Activated CD4-positive, alpha-beta T cell treated with anti-CD3 and anti-CD28 coated beads, Interleukin-2, amount 50 U/mL, for 1 hour (primary cell): ENCODE results near the gene EIF5A.
"Not testable (repeated sequence)": the region's sequence is repeated elsewhere in the genome, so short reads cannot be mapped to it uniquely, and the experiment has no call there.

ENCODE experiments used
- DNase-seq: peaks from one replicate; pipeline ENCODE4 v3.0.0-alpha.2; 2020

The EIF5A gene

DNA sequence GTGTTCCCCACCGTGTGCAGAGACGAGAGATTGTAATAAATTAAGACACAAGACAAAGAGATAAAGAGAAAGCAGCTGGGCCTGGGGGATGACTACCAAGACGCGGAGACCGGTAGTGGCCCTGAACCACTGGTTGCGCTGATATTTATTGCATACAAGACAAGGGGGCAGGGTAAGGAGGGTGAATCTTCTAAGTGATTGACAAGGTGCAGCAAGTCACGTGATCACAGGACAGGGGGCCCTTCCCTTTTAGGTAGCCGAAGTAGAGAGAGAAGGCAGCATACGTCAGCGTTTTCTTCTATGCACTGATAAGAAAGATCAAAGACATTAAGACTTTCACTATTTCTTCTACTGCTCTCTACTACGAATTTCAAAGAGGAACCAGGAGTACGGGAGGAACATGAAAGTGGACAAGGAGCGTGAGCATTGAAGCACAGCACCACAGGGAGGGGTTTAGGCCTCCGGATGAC lies 25.2 kb downstream of the EIF5A start:
- DNase-seq, result not testable (repeated sequence)

DNA sequence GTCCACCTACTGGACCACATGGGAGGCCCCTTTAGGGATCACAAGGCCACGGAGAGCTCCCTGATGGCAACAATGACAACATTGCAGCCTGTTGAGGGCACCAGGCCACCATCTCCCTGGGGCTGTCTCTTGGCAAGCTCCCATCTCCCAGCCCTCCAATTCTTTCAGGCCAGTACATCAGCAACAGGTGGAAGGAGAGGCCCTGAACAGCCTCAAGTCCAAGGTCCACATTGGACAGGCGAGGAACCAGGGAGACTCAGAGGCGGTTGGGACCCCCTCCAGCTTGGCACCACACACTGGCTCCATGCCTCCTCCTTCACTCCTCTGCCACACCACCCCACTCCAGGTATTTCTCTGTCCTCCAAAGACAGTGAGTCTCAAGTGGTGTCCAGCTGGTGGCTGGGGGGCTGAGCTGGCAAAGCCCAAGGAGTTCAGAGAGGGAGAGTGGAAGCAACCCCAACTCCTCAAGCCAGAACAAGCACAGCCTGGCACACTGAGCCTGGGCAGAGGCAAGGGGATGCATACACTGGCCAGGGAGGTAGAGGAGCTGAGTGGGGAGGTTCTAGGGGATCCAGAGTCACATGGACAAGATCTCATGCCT lies 27.6 kb downstream of the EIF5A start:
- no peak for DNase-seq

DNA sequence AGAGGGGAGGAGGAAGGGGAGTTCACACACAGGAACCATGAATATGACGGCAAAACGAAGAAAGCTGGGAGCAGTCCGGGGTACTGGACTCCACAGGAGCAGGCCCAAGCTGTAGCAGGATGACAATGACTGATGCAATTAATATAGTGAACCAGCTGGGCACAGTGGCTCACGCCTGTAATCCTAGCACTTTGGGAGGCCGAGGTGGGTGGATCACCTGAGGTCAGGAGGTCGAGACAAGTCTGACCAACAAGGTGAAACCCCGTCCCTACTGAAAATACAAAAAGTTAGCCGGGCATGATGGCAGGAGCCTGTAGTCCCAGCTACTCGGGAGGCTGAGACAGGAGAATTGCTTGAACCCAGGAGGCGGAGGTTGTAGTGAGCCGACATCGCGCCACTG lies 28.3 kb downstream of the EIF5A start:
- not testable (repeated sequence) for DNase-seq

DNA sequence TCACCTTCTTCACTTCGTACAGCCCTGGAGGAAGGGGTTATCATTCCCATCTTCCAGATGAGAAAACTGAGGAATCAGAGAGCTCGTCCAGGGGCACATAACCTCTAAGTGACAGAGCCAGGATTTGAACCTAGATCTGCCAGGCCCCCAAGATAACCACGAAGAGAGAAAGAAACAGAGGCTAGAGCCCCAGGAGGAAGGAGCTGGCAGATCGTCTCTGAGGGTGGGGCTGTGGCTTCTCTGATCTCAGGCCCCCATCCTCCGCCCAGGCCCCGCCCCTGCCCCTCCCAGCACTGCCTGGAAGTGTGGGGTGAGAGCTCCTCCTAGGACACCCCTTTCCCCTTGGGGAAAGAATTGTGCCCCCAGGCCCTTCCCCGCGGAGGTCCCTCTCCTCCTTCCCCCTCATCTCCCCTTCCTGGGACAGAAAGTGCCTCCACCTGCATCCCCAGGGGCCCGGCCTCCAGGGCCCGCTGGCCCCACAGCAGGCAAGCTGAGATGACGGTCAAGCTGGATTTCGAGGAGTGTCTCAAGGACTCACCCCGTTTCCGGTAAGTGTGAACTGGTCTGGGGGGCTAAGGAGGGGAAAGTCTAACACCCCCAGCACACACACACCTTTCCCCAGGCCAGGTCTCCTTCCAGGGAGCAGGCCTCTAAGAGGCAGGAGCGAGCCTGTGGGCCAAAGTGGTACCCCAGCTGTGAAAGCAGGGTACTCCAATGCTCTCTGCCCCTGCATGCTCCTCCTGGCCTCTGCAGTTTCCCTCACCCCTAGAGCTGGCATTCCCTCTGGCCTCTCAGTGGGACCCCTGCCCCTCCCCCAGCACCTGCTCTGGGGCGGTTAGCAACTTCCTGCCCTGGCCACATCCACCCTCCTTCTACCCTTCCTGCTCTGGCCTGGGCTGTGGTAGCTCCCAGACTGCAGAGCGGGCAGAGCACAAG lies 29.1 kb downstream of the EIF5A start, which contains the start of gene ACAP1:
ACAP1 (plus strand) TSS at position 290 of the 936 bp plus-strand sequence; CDS start at position 496, 206 bp downstream.
- peak; percentile 86 for DNase-seq

- not testable (repeated sequence) for DNase-seq
Observed at GRCh38 chr17:7337600-7337999, 30.2 kb downstream of the EIF5A start.

- DNase-seq, result no peak
Observed at GRCh38 chr17:7340179-7340578, 32.8 kb downstream of the EIF5A start.

- no peak for DNase-seq
Observed at GRCh38 chr17:7341842-7342241, 34.4 kb downstream of the EIF5A start.

- DNase-seq, result no peak
Observed at GRCh38 chr17:7343250-7343649, 35.8 kb downstream of the EIF5A start.

DNA sequence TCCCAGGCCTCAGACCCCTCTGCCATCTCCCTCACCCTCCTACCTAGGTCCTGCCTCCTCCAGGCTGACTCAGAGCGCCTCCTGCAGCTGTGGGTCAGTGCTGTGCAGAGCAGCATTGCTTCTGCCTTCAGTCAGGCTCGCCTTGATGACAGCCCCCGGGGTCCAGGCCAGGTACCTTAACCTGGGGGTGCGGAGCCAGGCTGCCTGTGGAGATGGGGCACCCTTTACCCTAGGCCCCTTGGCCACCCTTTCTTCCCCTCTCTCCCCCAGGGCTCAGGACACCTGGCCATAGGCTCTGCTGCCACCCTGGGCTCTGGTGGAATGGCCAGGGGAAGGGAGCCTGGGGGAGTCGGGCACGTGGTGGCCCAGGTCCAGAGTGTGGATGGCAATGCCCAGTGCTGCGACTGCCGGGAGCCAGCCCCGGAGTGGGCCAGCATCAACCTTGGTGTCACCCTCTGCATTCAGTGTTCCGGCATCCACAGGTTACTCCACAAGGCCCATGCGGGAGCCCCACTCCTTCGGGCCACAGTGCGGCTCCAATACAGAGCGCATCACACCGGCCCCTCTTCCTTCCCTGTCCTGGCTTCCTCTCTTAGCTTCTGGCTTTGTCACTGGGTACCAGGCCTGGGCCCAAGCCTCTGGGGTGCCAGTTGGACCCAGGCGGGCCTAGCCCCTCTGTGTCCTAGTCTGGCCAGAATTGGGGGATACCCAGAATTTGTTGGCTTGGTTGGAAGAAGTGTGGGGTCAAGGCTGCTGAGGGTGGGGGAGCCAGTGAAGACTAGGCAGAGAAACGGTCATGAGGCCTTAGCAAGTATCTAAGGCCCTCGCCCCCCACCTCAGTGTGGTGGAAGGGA lies 39.6 kb downstream of the EIF5A start:
- DNase-seq, result no peak

- DNase-seq, result no peak
Observed at GRCh38 chr17:7347630-7348477, 40.4 kb downstream of the EIF5A start.

DNA sequence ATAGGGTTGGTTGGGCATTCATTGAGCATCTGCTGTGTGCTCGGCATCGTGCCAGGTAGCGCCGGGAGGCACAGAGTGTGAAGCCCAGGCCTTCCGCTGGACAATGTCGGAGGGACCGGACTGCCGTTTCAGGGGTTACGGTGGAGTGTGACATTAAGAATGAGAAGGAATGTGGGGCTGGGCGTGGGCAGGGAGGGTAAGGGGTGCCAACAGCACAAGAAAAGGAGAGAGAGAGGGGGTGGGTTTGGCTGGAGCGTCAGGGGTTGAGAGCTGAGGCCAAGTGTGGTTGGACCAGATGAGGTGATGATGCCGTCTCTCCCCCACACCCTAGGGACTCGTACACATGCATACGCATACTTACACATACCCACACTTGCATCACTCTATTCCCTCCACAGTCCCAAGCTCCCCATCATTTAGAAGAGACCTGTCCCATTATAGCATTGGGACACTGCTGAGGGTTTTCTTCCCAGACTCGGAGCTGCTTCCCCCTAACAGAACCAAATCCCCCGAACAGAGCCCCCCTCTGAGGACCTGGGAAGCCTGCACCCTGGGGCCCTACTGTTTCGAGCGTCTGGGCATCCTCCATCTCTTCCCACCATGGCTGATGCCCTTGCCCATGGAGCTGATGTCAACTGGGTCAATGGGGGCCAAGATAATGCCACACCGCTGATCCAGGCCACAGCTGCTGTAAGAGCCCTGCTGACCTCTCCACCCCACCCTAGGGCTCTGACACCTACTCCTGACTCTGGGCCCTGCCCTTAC lies 41.2 kb downstream of the EIF5A start:
- no peak for DNase-seq

GRCh38 chr17:7351665-7352502 lies 44.5 kb downstream of the EIF5A start, which contains the start of gene KCTD11:
Gene KCTD11, plus strand, starts transcription at chr17:7352162.
- peak; percentile 68 for DNase-seq

GRCh38 chr17:7352503-7352889 lies 45.1 kb downstream of the EIF5A start:
- DNase-seq, result no peak

DNA sequence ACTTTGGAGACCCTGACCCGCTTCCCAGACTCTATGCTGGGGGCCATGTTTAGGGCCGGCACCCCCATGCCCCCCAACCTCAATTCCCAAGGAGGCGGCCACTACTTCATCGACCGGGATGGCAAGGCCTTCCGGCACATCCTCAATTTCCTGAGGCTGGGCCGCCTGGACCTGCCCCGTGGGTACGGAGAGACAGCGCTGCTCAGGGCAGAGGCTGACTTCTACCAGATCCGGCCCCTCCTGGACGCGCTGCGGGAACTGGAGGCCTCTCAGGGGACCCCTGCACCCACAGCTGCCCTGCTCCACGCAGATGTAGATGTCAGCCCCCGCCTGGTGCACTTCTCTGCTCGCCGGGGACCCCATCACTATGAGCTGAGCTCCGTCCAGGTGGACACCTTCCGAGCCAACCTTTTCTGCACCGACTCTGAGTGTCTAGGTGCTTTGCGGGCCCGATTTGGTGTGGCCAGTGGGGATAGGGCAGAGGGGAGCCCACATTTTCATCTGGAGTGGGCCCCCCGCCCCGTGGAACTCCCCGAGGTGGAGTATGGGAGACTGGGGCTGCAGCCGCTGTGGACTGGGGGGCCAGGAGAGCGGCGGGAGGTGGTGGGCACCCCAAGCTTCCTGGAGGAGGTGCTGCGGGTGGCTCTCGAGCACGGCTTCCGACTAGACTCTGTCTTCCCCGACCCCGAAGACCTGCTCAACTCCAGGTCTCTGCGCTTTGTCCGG lies 45.6 kb downstream of the EIF5A start:
- DNase-seq, result no peak

GRCh38 chr17:7354262-7354843 lies 46.9 kb downstream of the EIF5A start:
- no peak for DNase-seq

- no peak for DNase-seq
Observed at GRCh38 chr17:7355053-7355452, 47.6 kb downstream of the EIF5A start, which contains the start of gene TMEM95. Gene TMEM95, plus strand, starts transcription at chr17:7355156. Its CDS starts 49 bp downstream, at chr17:7355205.

GRCh38 chr17:7355573-7355972 lies 48.1 kb downstream of the EIF5A start:
- DNase-seq, result no peak

GRCh38 chr17:7356072-7356549 lies 48.7 kb downstream of the EIF5A start:
- peak; percentile 84 for DNase-seq

GRCh38 chr17:7356756-7357155 lies 49.3 kb downstream of the EIF5A start:
- no peak for DNase-seq
